HepG2 (cell line): ENCODE measurements around the gene CUL9. TPM values are rescaled to one million over a fixed set of nuclear protein-coding genes. Genes with fewer than 3 reads are reported as not detected.

Experiments used
- CREBL2 ChIP-seq: sonication (generic); formaldehyde crosslinking; IDR thresholded peaks from 2 replicates; pipeline ENCODE4 v1.8.1; 2023; ENCODE audit warnings: missing genetic modification reagents, mild to moderate bottlenecking, borderline replicate concordance
- ELF1 ChIP-seq: sonication (generic); formaldehyde crosslinking; IDR thresholded peaks from 2 replicates; pipeline ENCODE4 v1.4.0; 2020; ENCODE audit warnings: missing genetic modification reagents
- ELF3 ChIP-seq: IDR thresholded peaks from 2 replicates; pipeline ENCODE4 v1.6.1; 2016; ENCODE audit warnings: missing genetic modification reagents, missing compliant biosample characterization
- GABPA ChIP-seq, 2 experiments: IDR thresholded peaks; 2 replicates each; pipeline ENCODE4 v1.6.1; 2011 to 2016; ENCODE audit warnings: low read depth in 2 of 2, low read length in 1 of 2, missing biosample characterization in 1 of 2, missing genetic modification characterization in 1 of 2
- KDM4B ChIP-seq: sonication (generic); formaldehyde crosslinking; IDR thresholded peaks from 2 replicates; pipeline ENCODE4 v1.4.0; 2020; ENCODE audit warnings: missing genetic modification reagents
- MYPOP ChIP-seq: sonication (generic); formaldehyde crosslinking; IDR thresholded peaks from 2 replicates; pipeline ENCODE4 v1.8.1; 2023; ENCODE audit warnings: mild to moderate bottlenecking, moderate library complexity, missing genetic modification reagents
- NAIF1 ChIP-seq: sonication (generic); formaldehyde crosslinking; IDR thresholded peaks from 2 replicates; pipeline ENCODE4 v1.5.0; 2020; ENCODE audit warnings: mild to moderate bottlenecking, missing genetic modification reagents, borderline replicate concordance
- NFIC ChIP-seq: IDR thresholded peaks from 2 replicates; pipeline ENCODE4 v1.6.1; 2012; ENCODE audit warnings: mild to moderate bottlenecking, low read length, inconsistent platforms
- NFYB ChIP-seq: sonication (generic); formaldehyde crosslinking; IDR thresholded peaks from 2 replicates; pipeline ENCODE4 v1.4.0; 2020; ENCODE audit warnings: missing genetic modification reagents
- PRDM15 ChIP-seq: sonication (generic); formaldehyde crosslinking; IDR thresholded peaks from 2 replicates; pipeline ENCODE4 v1.4.0; 2020; ENCODE audit warnings: missing genetic modification reagents
- SRSF9 ChIP-seq: fragments of 200-400 bp; formaldehyde crosslinking; IDR thresholded peaks from 2 replicates; pipeline ENCODE4 v1.6.1; 2018; ENCODE audit warnings: borderline replicate concordance, mild to moderate bottlenecking, low read depth, low read length; ENCODE audit not compliant: insufficient read depth, poor library complexity, severe bottlenecking
- SYNCRIP ChIP-seq: fragments of 200-400 bp; formaldehyde crosslinking; IDR thresholded peaks from 2 replicates; pipeline ENCODE4 v1.6.1; 2018; ENCODE audit warnings: mild to moderate bottlenecking, low read depth, low read length; ENCODE audit not compliant: insufficient read depth
- TARDBP ChIP-seq: sonication (generic); formaldehyde crosslinking; IDR thresholded peaks from 2 replicates; pipeline ENCODE4 v1.8.0; 2022; ENCODE audit warnings: mild to moderate bottlenecking, missing genetic modification reagents
- TP53 ChIP-seq: sonication (generic); formaldehyde crosslinking; conservative IDR thresholded peaks from 2 replicates; pipeline ENCODE4 v1.4.0; 2020; ENCODE audit warnings: missing genetic modification reagents
- ZNF18 ChIP-seq: sonication (generic); formaldehyde crosslinking; IDR thresholded peaks from 2 replicates; pipeline ENCODE4 v1.8.0; 2022; ENCODE audit warnings: mild to moderate bottlenecking, missing genetic modification reagents; ENCODE audit not compliant: insufficient replicate concordance
- ZNF333 ChIP-seq: sonication (generic); formaldehyde crosslinking; IDR thresholded peaks from 2 replicates; pipeline ENCODE4 v1.4.0; 2020; ENCODE audit warnings: mild to moderate bottlenecking, missing genetic modification reagents, borderline replicate concordance
- ZNF589 ChIP-seq: sonication (generic); formaldehyde crosslinking; conservative IDR thresholded peaks from 2 replicates; pipeline ENCODE4 v1.8.0; 2022; ENCODE audit warnings: mild to moderate bottlenecking, moderate library complexity, missing genetic modification reagents
- ZNF83 ChIP-seq: sonication (generic); formaldehyde crosslinking; IDR thresholded peaks from 2 replicates; pipeline ENCODE4 v1.4.0; 2020; ENCODE audit warnings: missing genetic modification reagents, mild to moderate bottlenecking, borderline replicate concordance
- polyA plus RNA-seq, 8 experiments: library from polyadenylated mRNA; depleted of rRNA in 3 of 8; stranded (reverse) in 7 of 8; unstranded in 1 of 8; fragments of >200 nt; fragmentation: Illumina TruSeq in 4 of 8; extraction: Trizol in 4 of 8; gene quantifications; 2 replicates each; pipeline versions ENCODE4 v1.2.1 to v1.2.3, GENCODE V29; 2011 to 2016; ENCODE audit warnings: low read depth in 4 of 8, missing spikeins in 1 of 8, mixed read lengths in 1 of 8; ENCODE audit not compliant: insufficient read depth in 1 of 8
- total RNA-seq, 5 experiments: library from RNA; depleted of rRNA; stranded (reverse); fragments of >200 nt; fragmentation: Illumina TruSeq; extraction: Trizol; gene quantifications; 2 replicates each; pipeline ENCODE4 v1.2.3, GENCODE V29; 2016; ENCODE audit warnings: low read depth in 1 of 5

CUL9 gene
- total and polyA plus RNA-seq, 2 of the 13 experiments (the other 11 are each of a cell fraction or from before 2014, with no cell fraction given) = 11.4 to 13.7 TPM

- TF ChIP-seq GABPA (IDR thresholded peaks at IDR 0.05; ENCODE audit: low read depth, low read length) (no peak), GABPA (CRISPR knock-in tag; IDR thresholded peaks at IDR 0.05; ENCODE audit: low read depth) (peak; percentile 39; the same call in 1 of the 2 replicates), ZNF83 (CRISPR knock-in tag) (0 out of 2 replicates have a peak, but pooled peaks have one; percentile 75), ZNF18 (CRISPR knock-in tag) (peak; percentile 31), CREBL2 (CRISPR knock-in tag) (no peak), TARDBP (CRISPR knock-in tag) (peak; percentile 55; the same call in 1 of the 2 replicates), ELF3 (CRISPR knock-in tag) (peak; percentile 39; the same call in 1 of the 2 replicates), ELF1 (peak; percentile 31; the same call in 1 of the 2 replicates), KDM4B (CRISPR knock-in tag) (no peak), SRSF9 (no peak), ZNF333 (CRISPR knock-in tag) (no peak; the same call in 1 of the 2 replicates), NFIC (no peak), MYPOP (CRISPR knock-in tag) (0 out of 2 replicates have a peak, but pooled peaks have one; percentile 28), NFYB (CRISPR knock-in tag) (peak; percentile 83), SYNCRIP (no peak), TP53 (CRISPR knock-in tag) (peak; percentile 41; the same call in 1 of the 2 replicates), PRDM15 (CRISPR knock-in tag) (no peak), NAIF1 (CRISPR knock-in tag) (0 out of 2 replicates have a peak, but pooled peaks have one; percentile 58), ZNF589 (CRISPR knock-in tag) (peak; percentile 33; the same call in 1 of the 2 replicates)
Measured at GRCh38 chr6:43170931-43171706, 10.9 kb upstream of the CUL9 start, which contains the start of gene SRF (continued).
